Fibroblast of upper back skin (primary cell): ENCODE measurements around the gene OR4C5.
"Not testable (repeated sequence)": the region's sequence is repeated elsewhere in the genome, so short reads cannot be mapped to it uniquely, and the experiment has no call there.

Source experiments
- DNase-seq: peaks from one replicate; pipeline ENCODE4 v3.0.0-alpha.2; 2013

The OR4C5 gene

GRCh38 chr11:48366365-48366764, at the start of gene OR4C5:
Gene OR4C5, minus strand, starts transcription at chr11:48366465. Its CDS starts 0 bp downstream, at chr11:48366465.
- DNase-seq = no peak

- no peak for DNase-seq
These were observed 18.4 kb upstream of the OR4C5 start for GRCh38 chr11:48384670-48385069.

- not testable (repeated sequence) for DNase-seq
These were observed 17.9 kb upstream of the OR4C5 start for GRCh38 chr11:48384151-48384550.

GRCh38 chr11:48361289-48361688, 5.0 kb downstream of the OR4C5 start:
- not testable (repeated sequence) for DNase-seq

- DNase-seq = no peak
These were observed 11.6 kb downstream of the OR4C5 start for GRCh38 chr11:48354677-48355076.

- DNase-seq = no peak
These were observed 12.3 kb downstream of the OR4C5 start for GRCh38 chr11:48354013-48354412.

- not testable (repeated sequence) for DNase-seq
These were observed 20.0 kb downstream of the OR4C5 start for GRCh38 chr11:48346286-48346685.

GRCh38 chr11:48342505-48342904, 23.8 kb downstream of the OR4C5 start:
- not testable (repeated sequence) for DNase-seq

GRCh38 chr11:48341466-48341865, 24.8 kb downstream of the OR4C5 start:
- DNase-seq = no peak

- DNase-seq = not testable (repeated sequence)
These were observed 41.6 kb downstream of the OR4C5 start, which contains the start of gene OR4C3 for GRCh38 chr11:48324620-48325019. Gene OR4C3, plus strand, starts transcription at chr11:48324920. Its CDS starts 102 bp downstream, at chr11:48325022.

GRCh38 chr11:48319813-48320212, 46.5 kb downstream of the OR4C5 start:
- DNase-seq = not testable (repeated sequence)
